ENCODE measurements around the gene AMN1.

GRCh38 chr12:31772685-31773222 lies 43.9 kb upstream of the AMN1 start:
- TF ChIP-seq, protein P1, sequence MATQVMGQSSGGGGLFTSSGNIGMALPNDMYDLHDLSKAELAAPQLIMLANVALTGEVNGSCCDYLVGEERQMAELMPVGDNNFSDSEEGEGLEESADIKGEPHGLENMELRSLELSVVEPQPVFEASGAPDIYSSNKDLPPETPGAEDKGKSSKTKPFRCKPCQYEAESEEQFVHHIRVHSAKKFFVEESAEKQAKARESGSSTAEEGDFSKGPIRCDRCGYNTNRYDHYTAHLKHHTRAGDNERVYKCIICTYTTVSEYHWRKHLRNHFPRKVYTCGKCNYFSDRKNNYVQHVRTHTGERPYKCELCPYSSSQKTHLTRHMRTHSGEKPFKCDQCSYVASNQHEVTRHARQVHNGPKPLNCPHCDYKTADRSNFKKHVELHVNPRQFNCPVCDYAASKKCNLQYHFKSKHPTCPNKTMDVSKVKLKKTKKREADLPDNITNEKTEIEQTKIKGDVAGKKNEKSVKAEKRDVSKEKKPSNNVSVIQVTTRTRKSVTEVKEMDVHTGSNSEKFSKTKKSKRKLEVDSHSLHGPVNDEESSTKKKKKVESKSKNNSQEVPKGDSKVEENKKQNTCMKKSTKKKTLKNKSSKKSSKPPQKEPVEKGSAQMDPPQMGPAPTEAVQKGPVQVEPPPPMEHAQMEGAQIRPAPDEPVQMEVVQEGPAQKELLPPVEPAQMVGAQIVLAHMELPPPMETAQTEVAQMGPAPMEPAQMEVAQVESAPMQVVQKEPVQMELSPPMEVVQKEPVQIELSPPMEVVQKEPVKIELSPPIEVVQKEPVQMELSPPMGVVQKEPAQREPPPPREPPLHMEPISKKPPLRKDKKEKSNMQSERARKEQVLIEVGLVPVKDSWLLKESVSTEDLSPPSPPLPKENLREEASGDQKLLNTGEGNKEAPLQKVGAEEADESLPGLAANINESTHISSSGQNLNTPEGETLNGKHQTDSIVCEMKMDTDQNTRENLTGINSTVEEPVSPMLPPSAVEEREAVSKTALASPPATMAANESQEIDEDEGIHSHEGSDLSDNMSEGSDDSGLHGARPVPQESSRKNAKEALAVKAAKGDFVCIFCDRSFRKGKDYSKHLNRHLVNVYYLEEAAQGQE (IDR thresholded peaks at IDR 0.05; ENCODE audit: insufficient read depth in 1 of 2, low read depth in 2 of 2, low read length in 2 of 2), result no peak
- TF ChIP-seq TAF1 (IDR thresholded peaks at IDR 0.05; ENCODE audit: borderline replicate concordance, insufficient read depth, low read length), result no peak
- no peak for TF ChIP-seq SIN3A (IDR thresholded peaks at IDR 0.05; ENCODE audit: borderline replicate concordance, insufficient read depth, low read length)
- no peak for TF ChIP-seq POLR2AphosphoS5 (IDR thresholded peaks at IDR 0.05; ENCODE audit: low read depth, low read length)

All from PFSK-1 (cell line).